ENCODE results near the gene VRK2. TPM values are rescaled to one million over a fixed set of nuclear protein-coding genes. Genes with fewer than 3 reads are reported as not detected.
"Not testable (repeated sequence)": the region's sequence is repeated elsewhere in the genome, so short reads cannot be mapped to it uniquely, and the experiment has no call there.

VRK2 gene
- total RNA-seq, 1 experiment from 2014 or later: 33.0 TPM

DNA sequence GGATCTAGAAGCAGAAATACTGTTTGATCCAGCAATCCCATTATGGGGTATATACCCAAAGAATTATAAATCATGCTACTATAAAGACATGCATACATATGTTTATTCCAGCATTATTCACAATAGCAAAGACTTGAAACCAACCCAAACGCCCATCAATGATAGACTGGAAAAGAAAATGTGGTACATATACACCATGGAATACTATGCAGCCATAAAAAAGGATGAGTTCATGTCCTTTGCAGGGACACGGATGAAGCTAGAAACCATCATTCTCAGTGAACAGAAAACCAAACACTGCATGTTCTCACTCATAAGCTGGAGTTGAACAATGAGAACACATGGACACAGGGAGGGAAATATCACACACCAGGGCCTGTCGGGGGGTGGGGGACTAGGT is 133.6 kb downstream of the VRK2 start:
- intact Hi-C loops (cut with micrococcal nuclease); H3K9me2 ChIP-seq (ENCODE audit: insufficient read depth); H3K27me3 ChIP-seq (ENCODE audit: insufficient read depth, low read length); H3K79me2 ChIP-seq (ENCODE audit: insufficient read depth, low read length); RAD21 ChIA-PET (ENCODE audit: low non-redundant PET in 1 of 2, low total read pairs in 2 of 2, uncharacterized antibody in 2 of 2, unreplicated experiment in 2 of 2); H4K20me1 ChIP-seq (ENCODE audit: insufficient read depth); H3K27ac ChIP-seq (ENCODE audit: low read depth, low read length); ATAC-seq; H3K4me2 ChIP-seq (ENCODE audit: low read length); H3K9me3 ChIP-seq (ENCODE audit: control insufficient read depth in 1 of 2, insufficient read depth in 1 of 2, low read depth in 1 of 2, low read length in 2 of 2); DNase-seq (ENCODE audit: low read depth, low spot score); H3K36me3 ChIP-seq (ENCODE audit: control insufficient read depth in 1 of 2, insufficient read depth in 2 of 2, low read length in 2 of 2); H3K4me1 ChIP-seq (ENCODE audit: control insufficient read depth in 1 of 2, insufficient read depth in 2 of 2, low read length in 2 of 2); CTCF ChIA-PET; BruUV-seq (replicated peaks); H3K4me3 ChIP-seq (replicated peaks in 1 of 2; ENCODE audit: low read depth in 1 of 2, low read length in 2 of 2); H2AFZ ChIP-seq (ENCODE audit: low read depth, low read length, poor library complexity, severe bottlenecking); POLR2A ChIA-PET; H3K9ac ChIP-seq (ENCODE audit: low read length): not testable (repeated sequence)

DNA sequence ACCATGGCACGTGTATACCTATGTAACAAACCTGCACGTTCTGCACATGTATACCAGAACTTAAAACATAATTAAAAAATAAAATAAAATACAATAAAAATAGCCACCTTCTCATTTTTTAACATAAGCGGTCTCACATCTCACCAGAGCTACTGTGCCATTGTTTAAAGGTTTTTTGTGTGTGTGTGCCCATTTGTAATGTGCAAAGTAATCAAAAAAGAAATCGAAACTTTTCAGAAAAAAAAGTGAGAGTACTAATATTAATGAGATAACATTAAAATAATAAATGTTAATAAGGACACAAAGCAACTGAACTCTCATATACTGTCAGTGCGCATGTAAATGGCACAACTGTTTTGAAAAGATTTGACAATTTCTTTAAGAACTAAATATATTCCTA is 134.0 kb downstream of the VRK2 start:
- Histone ChIP-seq H3K79me2 (ENCODE audit: insufficient read depth, low read length) (0 out of 2 replicates have a peak, but pooled peaks cover 2% of the 10 kb centered on the region), H3K9me3 (ENCODE audit: control insufficient read depth in 1 of 2, insufficient read depth in 1 of 2, low read depth in 1 of 2, low read length in 2 of 2) (no peaks in the 10 kb centered on the region), H3K27me3 (ENCODE audit: insufficient read depth, low read length) (no peaks in the 10 kb centered on the region), H3K9me2 (ENCODE audit: insufficient read depth) (no peaks in the 10 kb centered on the region), H3K4me1 (ENCODE audit: control insufficient read depth in 1 of 2, insufficient read depth in 2 of 2, low read length in 2 of 2) (no peaks in the 10 kb centered on the region), H3K9ac (ENCODE audit: low read length) (no peak overlapping the region), H3K4me2 (ENCODE audit: low read length) (no peak overlapping the region), H3K4me3 (replicated peaks in 1 of 2; ENCODE audit: low read depth in 1 of 2, low read length in 2 of 2) (no peak overlapping the region), H2AFZ (ENCODE audit: low read depth, low read length, poor library complexity, severe bottlenecking) (no peak overlapping the region), H3K27ac (ENCODE audit: low read depth, low read length) (no peak overlapping the region), H4K20me1 (ENCODE audit: insufficient read depth) (no peaks in the 10 kb centered on the region), H3K36me3 (ENCODE audit: control insufficient read depth in 1 of 2, insufficient read depth in 2 of 2, low read length in 2 of 2) (no peaks in the 10 kb centered on the region)
- BruUV-seq (replicated peaks): no TSS peak
- intact Hi-C loops (cut with micrococcal nuclease): no loop called here
- DNase-seq (ENCODE audit: low read depth, low spot score) (no peak), ATAC-seq (no peak)
- POLR2A ChIA-PET: no interaction called here
- TF ChIP-seq EZH2 (IDR thresholded peaks at IDR 0.05) (no peak), SRF (IDR thresholded peaks at IDR 0.05; ENCODE audit: low read depth) (no peak), CEBPB (IDR thresholded peaks at IDR 0.05; ENCODE audit: low read depth) (no peak), JUND (IDR thresholded peaks at IDR 0.05) (no peak), EZH2phosphoT487 (IDR thresholded peaks at IDR 0.05; ENCODE audit: borderline replicate concordance) (no peak)
- CTCF ChIA-PET: no interaction called here
- RAD21 ChIA-PET (ENCODE audit: low non-redundant PET in 1 of 2, low total read pairs in 2 of 2, uncharacterized antibody in 2 of 2, unreplicated experiment in 2 of 2): no interaction called here

DNA sequence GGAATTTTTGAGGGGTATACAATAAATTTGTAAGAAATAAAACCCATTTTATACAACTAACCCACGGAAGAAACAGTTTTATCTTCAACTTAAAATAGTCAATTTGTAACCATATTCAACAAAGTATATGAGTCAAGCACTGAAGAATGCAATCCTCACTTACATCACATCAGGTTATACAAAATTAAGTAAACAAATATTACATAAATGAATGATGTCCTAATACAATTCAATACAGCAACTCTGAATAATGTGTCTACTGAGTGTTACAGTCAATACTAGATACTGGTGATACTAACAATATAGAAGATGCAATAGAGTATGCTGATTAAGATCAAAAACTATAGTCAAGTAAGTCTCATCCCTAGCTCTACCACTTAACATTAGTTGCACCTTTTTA is 135.9 kb downstream of the VRK2 start:
- Histone ChIP-seq H3K9me3 (ENCODE audit: control insufficient read depth in 1 of 2, insufficient read depth in 1 of 2, low read depth in 1 of 2, low read length in 2 of 2) (no peaks in the 10 kb centered on the region), H4K20me1 (ENCODE audit: insufficient read depth) (no peaks in the 10 kb centered on the region), H3K27me3 (ENCODE audit: insufficient read depth, low read length) (no peaks in the 10 kb centered on the region), H3K36me3 (ENCODE audit: control insufficient read depth in 1 of 2, insufficient read depth in 2 of 2, low read length in 2 of 2) (no peaks in the 10 kb centered on the region), H3K4me1 (ENCODE audit: control insufficient read depth in 1 of 2, insufficient read depth in 2 of 2, low read length in 2 of 2) (no peaks in the 10 kb centered on the region), H3K27ac (ENCODE audit: low read depth, low read length) (no peak overlapping the region), H2AFZ (ENCODE audit: low read depth, low read length, poor library complexity, severe bottlenecking) (no peak overlapping the region), H3K4me2 (ENCODE audit: low read length) (no peak overlapping the region), H3K9ac (ENCODE audit: low read length) (no peak overlapping the region), H3K79me2 (ENCODE audit: insufficient read depth, low read length) (0 out of 2 replicates have a peak, but pooled peaks cover 2% of the 10 kb centered on the region), H3K9me2 (ENCODE audit: insufficient read depth) (no peaks in the 10 kb centered on the region), H3K4me3 (replicated peaks in 1 of 2; ENCODE audit: low read depth in 1 of 2, low read length in 2 of 2) (no peak overlapping the region)
- POLR2A ChIA-PET: no interaction called here
- CTCF ChIA-PET: no interaction called here
- BruUV-seq (replicated peaks): no TSS peak
- intact Hi-C loops (cut with micrococcal nuclease): no loop called here
- RAD21 ChIA-PET (ENCODE audit: low non-redundant PET in 1 of 2, low total read pairs in 2 of 2, uncharacterized antibody in 2 of 2, unreplicated experiment in 2 of 2): no interaction called here
- ATAC-seq (no peak), DNase-seq (ENCODE audit: low read depth, low spot score) (no peak)
- TF ChIP-seq POLR2AphosphoS5 (IDR thresholded peaks at IDR 0.05; ENCODE audit: low read depth, low read length): no peak
- TF ChIP-seq EZH2 (IDR thresholded peaks at IDR 0.05): no peak
- no peak for TF ChIP-seq CEBPB (IDR thresholded peaks at IDR 0.05; ENCODE audit: low read depth)
- TF ChIP-seq, protein P1, sequence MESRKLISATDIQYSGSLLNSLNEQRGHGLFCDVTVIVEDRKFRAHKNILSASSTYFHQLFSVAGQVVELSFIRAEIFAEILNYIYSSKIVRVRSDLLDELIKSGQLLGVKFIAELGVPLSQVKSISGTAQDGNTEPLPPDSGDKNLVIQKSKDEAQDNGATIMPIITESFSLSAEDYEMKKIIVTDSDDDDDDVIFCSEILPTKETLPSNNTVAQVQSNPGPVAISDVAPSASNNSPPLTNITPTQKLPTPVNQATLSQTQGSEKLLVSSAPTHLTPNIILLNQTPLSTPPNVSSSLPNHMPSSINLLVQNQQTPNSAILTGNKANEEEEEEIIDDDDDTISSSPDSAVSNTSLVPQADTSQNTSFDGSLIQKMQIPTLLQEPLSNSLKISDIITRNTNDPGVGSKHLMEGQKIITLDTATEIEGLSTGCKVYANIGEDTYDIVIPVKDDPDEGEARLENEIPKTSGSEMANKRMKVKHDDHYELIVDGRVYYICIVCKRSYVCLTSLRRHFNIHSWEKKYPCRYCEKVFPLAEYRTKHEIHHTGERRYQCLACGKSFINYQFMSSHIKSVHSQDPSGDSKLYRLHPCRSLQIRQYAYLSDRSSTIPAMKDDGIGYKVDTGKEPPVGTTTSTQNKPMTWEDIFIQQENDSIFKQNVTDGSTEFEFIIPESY (IDR thresholded peaks at IDR 0.05; ENCODE audit: extremely low read depth, insufficient replicate concordance, low read length): no peak
- TF ChIP-seq CBX3 (IDR thresholded peaks at IDR 0.05; ENCODE audit: low read depth): no peak
- no peak for TF ChIP-seq SIN3A (IDR thresholded peaks at IDR 0.05; ENCODE audit: low read depth)
- TF ChIP-seq, protein P2, sequence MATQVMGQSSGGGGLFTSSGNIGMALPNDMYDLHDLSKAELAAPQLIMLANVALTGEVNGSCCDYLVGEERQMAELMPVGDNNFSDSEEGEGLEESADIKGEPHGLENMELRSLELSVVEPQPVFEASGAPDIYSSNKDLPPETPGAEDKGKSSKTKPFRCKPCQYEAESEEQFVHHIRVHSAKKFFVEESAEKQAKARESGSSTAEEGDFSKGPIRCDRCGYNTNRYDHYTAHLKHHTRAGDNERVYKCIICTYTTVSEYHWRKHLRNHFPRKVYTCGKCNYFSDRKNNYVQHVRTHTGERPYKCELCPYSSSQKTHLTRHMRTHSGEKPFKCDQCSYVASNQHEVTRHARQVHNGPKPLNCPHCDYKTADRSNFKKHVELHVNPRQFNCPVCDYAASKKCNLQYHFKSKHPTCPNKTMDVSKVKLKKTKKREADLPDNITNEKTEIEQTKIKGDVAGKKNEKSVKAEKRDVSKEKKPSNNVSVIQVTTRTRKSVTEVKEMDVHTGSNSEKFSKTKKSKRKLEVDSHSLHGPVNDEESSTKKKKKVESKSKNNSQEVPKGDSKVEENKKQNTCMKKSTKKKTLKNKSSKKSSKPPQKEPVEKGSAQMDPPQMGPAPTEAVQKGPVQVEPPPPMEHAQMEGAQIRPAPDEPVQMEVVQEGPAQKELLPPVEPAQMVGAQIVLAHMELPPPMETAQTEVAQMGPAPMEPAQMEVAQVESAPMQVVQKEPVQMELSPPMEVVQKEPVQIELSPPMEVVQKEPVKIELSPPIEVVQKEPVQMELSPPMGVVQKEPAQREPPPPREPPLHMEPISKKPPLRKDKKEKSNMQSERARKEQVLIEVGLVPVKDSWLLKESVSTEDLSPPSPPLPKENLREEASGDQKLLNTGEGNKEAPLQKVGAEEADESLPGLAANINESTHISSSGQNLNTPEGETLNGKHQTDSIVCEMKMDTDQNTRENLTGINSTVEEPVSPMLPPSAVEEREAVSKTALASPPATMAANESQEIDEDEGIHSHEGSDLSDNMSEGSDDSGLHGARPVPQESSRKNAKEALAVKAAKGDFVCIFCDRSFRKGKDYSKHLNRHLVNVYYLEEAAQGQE (IDR thresholded peaks at IDR 0.05; ENCODE audit: low read depth): no peak
